ENCODE data around the gene FOXRED1.

GRCh38 chr11:126253265-126253664 lies 15.7 kb upstream of the FOXRED1 start:
- TF ChIP-seq CTCF (IDR thresholded peaks at IDR 0.05; ENCODE audit: insufficient read depth, low read depth, low read length) = no peak
- no peak for TF ChIP-seq EZH2 (IDR thresholded peaks at IDR 0.05; ENCODE audit: insufficient read depth, low read length)

Measured in astrocyte (in vitro differentiated cells and primary cell).